Esophagus squamous epithelium (tissue), 4 donors: ENCODE data around the gene RDH8.

Source experiments
- POLR2A ChIP-seq, 4 donors: fragments of 450-650 bp; IDR thresholded peaks; one replicate each; pipeline ENCODE4 v1.6.1; 2017; ENCODE audit warnings: antibody characterized with exemption in 4 of 4, mild to moderate bottlenecking in 4 of 4, moderate library complexity in 3 of 4
- TF ChIP-seq, protein P1 (sequence below), 6 experiments: fragments of 450-650 bp in 4 of 6; fragments of 200-600 bp in 2 of 6; sonication (generic) in 2 of 6; IDR thresholded peaks; one replicate each; pipeline ENCODE4 v1.5.1; 2016 to 2019; ENCODE audit warnings: antibody characterized with exemption in 6 of 6, mild to moderate bottlenecking in 4 of 6, moderate library complexity in 4 of 6

DNA sequence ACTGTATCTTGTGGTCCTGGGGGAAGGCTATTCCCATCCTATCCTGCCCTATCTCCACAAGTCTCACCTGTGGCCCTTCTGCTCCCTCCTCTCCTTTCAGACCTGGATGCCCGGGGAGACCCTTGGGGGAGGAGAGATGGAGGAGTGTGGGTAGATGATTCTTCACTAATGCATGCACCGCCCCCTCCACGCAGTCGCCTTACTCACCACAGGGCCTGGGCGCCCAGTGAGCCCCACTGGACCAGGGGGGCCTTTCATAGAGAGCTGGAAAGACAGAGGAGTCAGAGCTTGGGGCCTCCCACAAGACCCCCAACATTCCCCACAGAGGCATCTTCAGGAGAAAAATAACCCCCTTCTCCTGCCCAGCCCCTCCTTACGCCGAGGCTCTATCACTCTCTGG lies 17.3 kb upstream of the RDH8 start:
- TF ChIP-seq, protein P1, sequence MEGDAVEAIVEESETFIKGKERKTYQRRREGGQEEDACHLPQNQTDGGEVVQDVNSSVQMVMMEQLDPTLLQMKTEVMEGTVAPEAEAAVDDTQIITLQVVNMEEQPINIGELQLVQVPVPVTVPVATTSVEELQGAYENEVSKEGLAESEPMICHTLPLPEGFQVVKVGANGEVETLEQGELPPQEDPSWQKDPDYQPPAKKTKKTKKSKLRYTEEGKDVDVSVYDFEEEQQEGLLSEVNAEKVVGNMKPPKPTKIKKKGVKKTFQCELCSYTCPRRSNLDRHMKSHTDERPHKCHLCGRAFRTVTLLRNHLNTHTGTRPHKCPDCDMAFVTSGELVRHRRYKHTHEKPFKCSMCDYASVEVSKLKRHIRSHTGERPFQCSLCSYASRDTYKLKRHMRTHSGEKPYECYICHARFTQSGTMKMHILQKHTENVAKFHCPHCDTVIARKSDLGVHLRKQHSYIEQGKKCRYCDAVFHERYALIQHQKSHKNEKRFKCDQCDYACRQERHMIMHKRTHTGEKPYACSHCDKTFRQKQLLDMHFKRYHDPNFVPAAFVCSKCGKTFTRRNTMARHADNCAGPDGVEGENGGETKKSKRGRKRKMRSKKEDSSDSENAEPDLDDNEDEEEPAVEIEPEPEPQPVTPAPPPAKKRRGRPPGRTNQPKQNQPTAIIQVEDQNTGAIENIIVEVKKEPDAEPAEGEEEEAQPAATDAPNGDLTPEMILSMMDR (IDR thresholded peaks at IDR 0.05): no peak
- no peak for TF ChIP-seq POLR2A (IDR thresholded peaks at IDR 0.05)
